ENCODE results near the gene RNF213. TPM values are rescaled to one million over a fixed set of nuclear protein-coding genes. Genes with fewer than 3 reads are reported as not detected.

Gene RNF213
- total RNA-seq, 1 experiment from 2014 or later: 44.5 TPM

- Histone ChIP-seq H3K4me3 (replicated peaks in 1 of 2; ENCODE audit: low read depth in 1 of 2, low read length in 2 of 2) (no peak overlapping the region), H3K4me1 (ENCODE audit: control insufficient read depth in 1 of 2, insufficient read depth in 2 of 2, low read length in 2 of 2) (no peaks in the 10 kb centered on the region), H3K9me2 (ENCODE audit: insufficient read depth) (no peaks in the 10 kb centered on the region), H3K27me3 (ENCODE audit: insufficient read depth, low read length) (no peaks in the 10 kb centered on the region; the same call in 1 of the 2 replicates), H3K79me2 (ENCODE audit: insufficient read depth, low read length) (no peaks in the 10 kb centered on the region), H4K20me1 (ENCODE audit: insufficient read depth) (no peaks in the 10 kb centered on the region), H3K9ac (ENCODE audit: low read length) (no peak overlapping the region), H3K4me2 (ENCODE audit: low read length) (no peak overlapping the region), H3K27ac (ENCODE audit: low read depth, low read length) (no peak overlapping the region), H3K9me3 (ENCODE audit: control insufficient read depth in 1 of 2, insufficient read depth in 1 of 2, low read depth in 1 of 2, low read length in 2 of 2) (no peaks in the 10 kb centered on the region), H2AFZ (ENCODE audit: low read depth, low read length, poor library complexity, severe bottlenecking) (no peak overlapping the region), H3K36me3 (ENCODE audit: control insufficient read depth in 1 of 2, insufficient read depth in 2 of 2, low read length in 2 of 2) (no peaks in the 10 kb centered on the region)
- DNase-seq (ENCODE audit: low read depth, low spot score): no peak
- ChIA-PET CTCF (no interaction called here), RAD21 (ENCODE audit: low non-redundant PET in 1 of 2, low total read pairs in 2 of 2, uncharacterized antibody in 2 of 2, unreplicated experiment in 2 of 2) (no interaction called here), POLR2A (no interaction called here)
- no peak for TF ChIP-seq SP1 (IDR thresholded peaks at IDR 0.05; ENCODE audit: low read depth)
- no peak for TF ChIP-seq EZH2phosphoT487 (IDR thresholded peaks at IDR 0.05; ENCODE audit: borderline replicate concordance)
- no peak for TF ChIP-seq TCF7L2 (IDR thresholded peaks at IDR 0.05; ENCODE audit: borderline replicate concordance, extremely low read depth, insufficient read depth, insufficient read length)
- no peak for TF ChIP-seq SIN3A (IDR thresholded peaks at IDR 0.05; ENCODE audit: low read depth)
- no peak for TF ChIP-seq CBX3 (IDR thresholded peaks at IDR 0.05; ENCODE audit: low read depth)
- TF ChIP-seq YY1 (IDR thresholded peaks at IDR 0.05; ENCODE audit: extremely low read depth, insufficient replicate concordance, low read depth, low read length): no peak
- no peak for TF ChIP-seq SRF (IDR thresholded peaks at IDR 0.05; ENCODE audit: low read depth)
- no peak for TF ChIP-seq JUND (IDR thresholded peaks at IDR 0.05)
- no peak for TF ChIP-seq ATF3 (IDR thresholded peaks at IDR 0.05)
- TF ChIP-seq CTCF (IDR thresholded peaks at IDR 0.05 in 2 of 3, conservative IDR thresholded peaks at IDR 0.05 in 1 of 3; ENCODE audit: borderline replicate concordance in 1 of 3, insufficient read depth in 1 of 3, low read depth in 2 of 3, low read length in 2 of 3): no peak
- intact Hi-C loops (cut with micrococcal nuclease): no loop called here
- BruUV-seq (replicated peaks): no TSS peak
- no peak for ATAC-seq
Observed at GRCh38 chr17:80432350-80432955, 171.8 kb downstream of the RNF213 start.
